PC-9 (cell line): ENCODE results near the gene HSD17B8.

Experiments used
- EZH2 ChIP-seq: fragments of 200-600 bp; sonication (generic); IDR thresholded peaks from 2 replicates; pipeline ENCODE4 v1.8.0; 2017; ENCODE audit warnings: antibody characterized with exemption, low read depth
- TF ChIP-seq, protein P1 (sequence below): fragments of 200-600 bp; sonication (generic); conservative IDR thresholded peaks from 2 replicates; pipeline ENCODE4 v1.6.1; 2017; ENCODE audit warnings: mixed run types, antibody characterized with exemption, mild to moderate bottlenecking, moderate library complexity

DNA sequence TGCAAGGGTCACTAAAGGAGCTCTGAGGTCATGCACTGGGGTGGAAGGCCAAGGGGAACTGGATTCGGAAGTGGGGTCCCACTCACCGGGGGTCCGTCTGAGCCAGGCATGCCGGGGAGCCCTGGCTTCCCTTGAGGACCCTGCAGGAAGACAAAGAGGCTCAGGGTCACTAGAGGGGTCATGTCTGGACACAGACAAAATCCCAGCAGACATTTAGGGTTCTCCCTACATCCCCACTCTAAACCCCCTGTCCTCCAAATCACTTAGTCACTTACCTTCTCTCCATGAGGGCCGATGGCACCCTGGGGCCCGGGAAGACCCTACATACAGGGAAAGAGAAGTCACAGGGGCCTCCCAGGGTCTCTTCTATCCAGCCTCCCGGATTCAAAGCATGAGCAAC, 27.5 kb upstream of the HSD17B8 start:
- TF ChIP-seq, protein P1, sequence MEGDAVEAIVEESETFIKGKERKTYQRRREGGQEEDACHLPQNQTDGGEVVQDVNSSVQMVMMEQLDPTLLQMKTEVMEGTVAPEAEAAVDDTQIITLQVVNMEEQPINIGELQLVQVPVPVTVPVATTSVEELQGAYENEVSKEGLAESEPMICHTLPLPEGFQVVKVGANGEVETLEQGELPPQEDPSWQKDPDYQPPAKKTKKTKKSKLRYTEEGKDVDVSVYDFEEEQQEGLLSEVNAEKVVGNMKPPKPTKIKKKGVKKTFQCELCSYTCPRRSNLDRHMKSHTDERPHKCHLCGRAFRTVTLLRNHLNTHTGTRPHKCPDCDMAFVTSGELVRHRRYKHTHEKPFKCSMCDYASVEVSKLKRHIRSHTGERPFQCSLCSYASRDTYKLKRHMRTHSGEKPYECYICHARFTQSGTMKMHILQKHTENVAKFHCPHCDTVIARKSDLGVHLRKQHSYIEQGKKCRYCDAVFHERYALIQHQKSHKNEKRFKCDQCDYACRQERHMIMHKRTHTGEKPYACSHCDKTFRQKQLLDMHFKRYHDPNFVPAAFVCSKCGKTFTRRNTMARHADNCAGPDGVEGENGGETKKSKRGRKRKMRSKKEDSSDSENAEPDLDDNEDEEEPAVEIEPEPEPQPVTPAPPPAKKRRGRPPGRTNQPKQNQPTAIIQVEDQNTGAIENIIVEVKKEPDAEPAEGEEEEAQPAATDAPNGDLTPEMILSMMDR: no peak
- no peak for TF ChIP-seq EZH2
